Kidney epithelial cell (primary cell): ENCODE results near the gene STX3. TPM values are rescaled to one million over a fixed set of nuclear protein-coding genes. Genes with fewer than 3 reads are reported as not detected.

Experiments used
- DNase-seq: peaks from one replicate; pipeline ENCODE4 v3.0.0-alpha.2; 2010; ENCODE audit warnings: low read depth
- H3K27me3 ChIP-seq: 2 replicates; pipeline ENCODE4 v1.6.0; 2011; ENCODE audit warnings: low read length; ENCODE audit not compliant: control insufficient read depth, insufficient read depth
- H3K36me3 ChIP-seq: 2 replicates; pipeline ENCODE4 v1.5.1; 2011; ENCODE audit warnings: low read length; ENCODE audit not compliant: control insufficient read depth, insufficient read depth
- H3K4me3 ChIP-seq: 2 replicates; pipeline ENCODE4 v1.5.1; 2011; ENCODE audit warnings: low read depth, mild to moderate bottlenecking, control low read depth, low read length
- total RNA-seq: library from RNA; depleted of rRNA; stranded (reverse); fragments of >200 nt; gene quantifications from 2 replicates; pipeline ENCODE4 v1.2.3, GENCODE V29; 2015
- TF ChIP-seq, protein P1 (sequence below): IDR thresholded peaks from 2 replicates; pipeline ENCODE4 v1.5.1; 2011; ENCODE audit warnings: mild to moderate bottlenecking, moderate library complexity, low read length, control low read depth, inconsistent platforms; ENCODE audit not compliant: insufficient read depth, poor library complexity, severe bottlenecking

STX3 gene
- total RNA-seq, 1 donor from 2014 or later, result 73.5 TPM

DNA sequence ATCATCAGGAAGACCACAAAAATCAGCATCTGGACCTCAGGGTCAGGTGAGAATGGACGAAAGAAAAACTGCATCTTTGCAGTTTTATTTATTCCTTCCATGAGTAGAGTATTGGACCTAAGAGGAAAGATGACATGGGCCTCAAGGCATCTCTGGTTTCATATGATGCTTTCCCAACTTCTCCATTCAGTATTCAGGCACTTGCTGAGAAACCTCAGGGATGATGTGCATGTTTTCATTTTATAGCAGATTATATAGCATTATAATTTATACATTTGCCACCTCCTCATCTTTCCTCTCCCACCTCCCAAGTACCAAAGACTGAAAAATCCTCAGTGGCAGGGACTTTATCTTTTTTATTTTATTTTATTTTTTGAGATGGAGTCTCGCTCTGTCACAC, 41.4 kb upstream of the STX3 start, which contains the start of gene OR10V1:
TSS of gene OR10V1 (minus strand) at position 101 of the 400 bp plus-strand sequence. CDS start at position 101, 0 bp downstream.
- no peak for DNase-seq
- TF ChIP-seq, protein P1, sequence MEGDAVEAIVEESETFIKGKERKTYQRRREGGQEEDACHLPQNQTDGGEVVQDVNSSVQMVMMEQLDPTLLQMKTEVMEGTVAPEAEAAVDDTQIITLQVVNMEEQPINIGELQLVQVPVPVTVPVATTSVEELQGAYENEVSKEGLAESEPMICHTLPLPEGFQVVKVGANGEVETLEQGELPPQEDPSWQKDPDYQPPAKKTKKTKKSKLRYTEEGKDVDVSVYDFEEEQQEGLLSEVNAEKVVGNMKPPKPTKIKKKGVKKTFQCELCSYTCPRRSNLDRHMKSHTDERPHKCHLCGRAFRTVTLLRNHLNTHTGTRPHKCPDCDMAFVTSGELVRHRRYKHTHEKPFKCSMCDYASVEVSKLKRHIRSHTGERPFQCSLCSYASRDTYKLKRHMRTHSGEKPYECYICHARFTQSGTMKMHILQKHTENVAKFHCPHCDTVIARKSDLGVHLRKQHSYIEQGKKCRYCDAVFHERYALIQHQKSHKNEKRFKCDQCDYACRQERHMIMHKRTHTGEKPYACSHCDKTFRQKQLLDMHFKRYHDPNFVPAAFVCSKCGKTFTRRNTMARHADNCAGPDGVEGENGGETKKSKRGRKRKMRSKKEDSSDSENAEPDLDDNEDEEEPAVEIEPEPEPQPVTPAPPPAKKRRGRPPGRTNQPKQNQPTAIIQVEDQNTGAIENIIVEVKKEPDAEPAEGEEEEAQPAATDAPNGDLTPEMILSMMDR, result no peak
- no peaks in the 10 kb centered on the region for H3K27me3 ChIP-seq
- no peaks in the 10 kb centered on the region for H3K36me3 ChIP-seq
- no peak within 1 kb of the TSS for H3K4me3 ChIP-seq

DNA sequence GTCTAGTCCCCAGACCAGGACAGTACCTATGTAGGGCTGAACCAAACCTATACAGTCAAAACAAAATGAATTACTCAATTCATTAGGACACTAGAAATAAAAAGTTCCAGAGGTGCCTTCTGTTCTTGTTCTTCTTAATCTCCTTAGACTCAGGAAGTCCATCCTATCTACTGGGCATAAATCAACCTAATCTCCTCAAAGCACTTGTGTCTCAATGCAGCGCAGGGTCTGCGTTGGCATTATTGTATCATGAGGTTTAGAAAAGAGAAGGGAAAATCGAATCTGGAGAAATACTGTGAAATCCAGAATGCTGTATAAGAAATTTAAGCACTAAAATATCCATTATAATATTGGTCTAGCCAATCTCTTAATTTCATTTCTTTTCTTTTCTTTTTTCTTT, 39.1 kb upstream of the STX3 start:
- no peak overlapping the region for H3K4me3 ChIP-seq
- H3K36me3 ChIP-seq, result no peaks in the 10 kb centered on the region
- TF ChIP-seq, protein P1, result no peak
- no peak for DNase-seq
- no peaks in the 10 kb centered on the region for H3K27me3 ChIP-seq

DNA sequence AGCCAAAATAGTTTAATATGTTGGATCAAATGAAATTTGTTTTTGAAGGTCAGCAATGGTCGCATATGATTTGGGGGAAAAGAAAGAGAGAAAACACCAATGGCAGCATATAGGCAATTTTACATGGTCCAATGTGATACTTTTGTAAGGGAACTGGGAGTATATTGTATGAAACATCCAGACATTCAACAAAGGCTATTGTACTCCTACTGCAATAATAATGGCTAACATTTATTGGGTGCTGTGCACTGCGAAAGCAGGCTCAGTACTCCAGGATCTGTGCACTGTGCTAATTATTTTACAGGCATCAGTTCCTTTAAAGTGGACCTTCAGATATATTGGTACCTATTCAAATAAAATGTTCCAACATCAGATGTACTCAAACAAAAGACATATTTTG, 35.6 kb upstream of the STX3 start:
- no peak for DNase-seq
- TF ChIP-seq, protein P1, result no peak
- no peaks in the 10 kb centered on the region for H3K27me3 ChIP-seq
- no peaks in the 10 kb centered on the region for H3K36me3 ChIP-seq
- H3K4me3 ChIP-seq, result no peak overlapping the region

DNA sequence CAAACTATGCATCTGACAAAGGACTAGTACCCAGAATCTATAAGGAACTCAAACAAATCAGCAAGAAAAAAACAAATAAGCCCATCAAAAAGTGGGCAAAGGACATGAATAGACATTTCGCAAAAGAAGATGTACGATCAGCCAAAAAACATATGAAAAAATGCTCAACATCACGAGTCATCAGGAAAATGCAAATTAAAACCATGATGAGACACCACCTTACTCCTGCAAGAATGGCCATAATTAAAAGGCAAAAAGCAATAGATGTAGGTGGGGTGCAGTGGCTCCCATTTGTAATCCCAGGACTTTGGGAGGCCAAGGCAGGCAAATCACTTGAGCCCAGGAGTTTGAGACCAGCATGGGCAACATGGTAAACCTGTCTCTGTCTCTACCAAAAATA, 31.1 kb upstream of the STX3 start:
- Histone ChIP-seq H3K4me3 (no peak overlapping the region), H3K36me3 (no peaks in the 10 kb centered on the region), H3K27me3 (no peaks in the 10 kb centered on the region)
- TF ChIP-seq, protein P1, result no peak
- DNase-seq, result no peak

DNA sequence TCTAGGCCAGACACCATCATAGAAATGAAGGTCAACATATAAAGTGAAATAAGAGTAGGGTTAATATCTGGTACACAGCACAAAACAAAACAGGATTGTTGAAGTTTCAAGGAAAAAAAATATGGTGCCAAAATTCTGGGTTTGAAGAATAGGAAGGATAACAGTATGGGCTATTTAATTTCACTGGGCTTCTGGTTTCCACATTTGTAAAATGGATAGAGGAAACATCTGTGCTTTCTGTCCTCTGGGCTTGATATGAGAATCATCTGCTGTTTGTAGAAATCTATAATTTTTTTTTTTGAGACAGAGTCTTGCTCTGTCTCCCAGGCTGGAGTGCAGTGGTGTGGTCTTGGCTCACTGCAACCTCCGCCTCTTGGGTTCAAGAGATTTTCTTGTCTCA, 27.8 kb upstream of the STX3 start:
- Histone ChIP-seq H3K4me3 (no peak overlapping the region), H3K36me3 (no peaks in the 10 kb centered on the region), H3K27me3 (no peaks in the 10 kb centered on the region)
- no peak for DNase-seq
- TF ChIP-seq, protein P1, result no peak

DNA sequence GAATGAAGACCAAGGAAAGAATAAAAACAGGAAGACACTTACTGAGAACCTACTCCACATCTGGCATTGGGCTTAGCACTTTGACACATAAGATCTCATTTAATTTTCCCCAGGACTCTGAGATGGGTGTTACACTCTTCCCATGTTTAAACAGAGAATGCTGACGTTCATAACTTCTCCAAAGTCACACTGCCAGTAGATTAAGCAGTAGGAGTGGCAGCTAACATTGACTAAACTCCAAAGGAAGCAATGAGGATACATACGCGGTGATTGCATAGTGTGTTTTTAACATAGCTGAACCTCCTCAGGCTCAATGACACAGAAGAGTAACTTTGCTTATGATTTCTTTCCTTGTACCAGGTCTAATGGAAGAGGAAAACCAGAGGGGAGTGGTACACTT, 27.0 kb upstream of the STX3 start:
- Histone ChIP-seq H3K4me3 (no peak overlapping the region), H3K27me3 (no peaks in the 10 kb centered on the region), H3K36me3 (no peaks in the 10 kb centered on the region)
- TF ChIP-seq, protein P1, result no peak
- no peak for DNase-seq
